GM19328 (cell line): ENCODE results near the gene MAN2A2.
"Not testable (repeated sequence)": the region's sequence is repeated elsewhere in the genome, so short reads cannot be mapped to it uniquely, and the experiment has no call there.

Experiments used
- ATAC-seq: cut with Tn5 transposase; IDR thresholded peaks from one replicate; pipeline ENCODE4 v1.9.1; 2021; ENCODE audit warnings: mild to moderate bottlenecking, moderate library complexity; ENCODE audit not compliant: unreplicated experiment

The MAN2A2 gene

GRCh38 chr15:90902040-90902839 lies 862 bp upstream of the MAN2A2 start:
- peak; percentile 59 for ATAC-seq

- no peak for ATAC-seq
These were observed 833 bp downstream of the MAN2A2 start for GRCh38 chr15:90903733-90904536.

GRCh38 chr15:90904746-90905145 lies 1.6 kb downstream of the MAN2A2 start:
- no peak for ATAC-seq

- no peak for ATAC-seq
These were observed 2.4 kb downstream of the MAN2A2 start for GRCh38 chr15:90905306-90906180.

GRCh38 chr15:90906181-90906849 lies 3.2 kb downstream of the MAN2A2 start:
- ATAC-seq: no peak

GRCh38 chr15:90907051-90907660 lies 4.1 kb downstream of the MAN2A2 start:
- ATAC-seq: no peak

GRCh38 chr15:90907838-90908507 lies 4.9 kb downstream of the MAN2A2 start:
- ATAC-seq: no peak

GRCh38 chr15:90909449-90909848 lies 6.3 kb downstream of the MAN2A2 start:
- ATAC-seq: not testable (repeated sequence)

- no peak for ATAC-seq
These were observed 6.9 kb downstream of the MAN2A2 start for GRCh38 chr15:90909976-90910375.

GRCh38 chr15:90910441-90911301 lies 7.6 kb downstream of the MAN2A2 start:
- ATAC-seq: no peak

- ATAC-seq: no peak
These were observed 8.2 kb downstream of the MAN2A2 start for GRCh38 chr15:90911302-90911623.

- no peak for ATAC-seq
These were observed 9.0 kb downstream of the MAN2A2 start for GRCh38 chr15:90911906-90912769.

GRCh38 chr15:90912770-90913075 lies 9.6 kb downstream of the MAN2A2 start:
- ATAC-seq: no peak

- ATAC-seq: no peak
These were observed 10.4 kb downstream of the MAN2A2 start for GRCh38 chr15:90913398-90913944.

GRCh38 chr15:90914305-90915080 lies 11.4 kb downstream of the MAN2A2 start:
- no peak for ATAC-seq

- ATAC-seq: no peak
These were observed 12.2 kb downstream of the MAN2A2 start for GRCh38 chr15:90915216-90915807.
